Measurements from ENCODE around the gene SSNA1.

SSNA1 gene

DNA sequence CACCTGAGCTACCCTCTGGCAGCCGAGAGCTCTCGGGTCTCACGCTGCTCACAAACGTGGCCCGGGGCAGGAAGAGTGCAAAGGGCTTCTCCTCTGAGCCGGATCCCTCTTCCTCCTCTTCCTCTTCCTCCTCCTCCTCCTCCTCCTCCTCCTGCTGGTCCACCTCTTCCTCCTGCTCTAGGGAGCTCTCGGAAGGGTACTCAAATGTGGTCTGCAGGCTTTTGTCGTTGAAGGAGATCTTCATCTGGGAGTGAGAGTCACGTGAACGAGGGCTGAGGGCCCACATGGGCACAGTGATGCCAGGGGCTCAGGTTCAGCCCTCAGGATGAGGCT is 3.9 kb downstream of the SSNA1 start:
- H3K36me3 ChIP-seq (ENCODE audit: control insufficient read depth, insufficient read depth, low read length), result no peaks in the 10 kb centered on the region
- H3K4me3 ChIP-seq (ENCODE audit: low read depth, low read length), result no peak overlapping the region
- H3K27ac ChIP-seq, result no peak overlapping the region
- H3K4me2 ChIP-seq (ENCODE audit: low read length), result no peak overlapping the region
- TF ChIP-seq, protein P1, sequence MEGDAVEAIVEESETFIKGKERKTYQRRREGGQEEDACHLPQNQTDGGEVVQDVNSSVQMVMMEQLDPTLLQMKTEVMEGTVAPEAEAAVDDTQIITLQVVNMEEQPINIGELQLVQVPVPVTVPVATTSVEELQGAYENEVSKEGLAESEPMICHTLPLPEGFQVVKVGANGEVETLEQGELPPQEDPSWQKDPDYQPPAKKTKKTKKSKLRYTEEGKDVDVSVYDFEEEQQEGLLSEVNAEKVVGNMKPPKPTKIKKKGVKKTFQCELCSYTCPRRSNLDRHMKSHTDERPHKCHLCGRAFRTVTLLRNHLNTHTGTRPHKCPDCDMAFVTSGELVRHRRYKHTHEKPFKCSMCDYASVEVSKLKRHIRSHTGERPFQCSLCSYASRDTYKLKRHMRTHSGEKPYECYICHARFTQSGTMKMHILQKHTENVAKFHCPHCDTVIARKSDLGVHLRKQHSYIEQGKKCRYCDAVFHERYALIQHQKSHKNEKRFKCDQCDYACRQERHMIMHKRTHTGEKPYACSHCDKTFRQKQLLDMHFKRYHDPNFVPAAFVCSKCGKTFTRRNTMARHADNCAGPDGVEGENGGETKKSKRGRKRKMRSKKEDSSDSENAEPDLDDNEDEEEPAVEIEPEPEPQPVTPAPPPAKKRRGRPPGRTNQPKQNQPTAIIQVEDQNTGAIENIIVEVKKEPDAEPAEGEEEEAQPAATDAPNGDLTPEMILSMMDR (IDR thresholded peaks at IDR 0.05), result no peak
- H3K27me3 ChIP-seq (ENCODE audit: control insufficient read depth, insufficient read depth, low read length), result no peaks in the 10 kb centered on the region
- H3K79me2 ChIP-seq, result peaks cover 8% of the 10 kb centered on the region
- no peak overlapping the region for H2AFZ ChIP-seq
- H3K9ac ChIP-seq, result no peak overlapping the region
- H3K9me3 ChIP-seq (ENCODE audit: control insufficient read depth, low read length), result no peaks in the 10 kb centered on the region
- H3K4me1 ChIP-seq, result peaks cover 8% of the 10 kb centered on the region

GRCh38 chr9:137192859-137193258 is 4.4 kb downstream of the SSNA1 start:
- no peak overlapping the region for H2AFZ ChIP-seq
- no peak overlapping the region for H3K4me2 ChIP-seq (ENCODE audit: low read length)
- H3K9ac ChIP-seq, result no peak overlapping the region
- peaks cover 5% of the 10 kb centered on the region for H3K4me1 ChIP-seq
- H3K36me3 ChIP-seq (ENCODE audit: control insufficient read depth, insufficient read depth, low read length), result no peaks in the 10 kb centered on the region
- peaks cover 5% of the 10 kb centered on the region for H3K79me2 ChIP-seq
- TF ChIP-seq, protein P1 (IDR thresholded peaks at IDR 0.05), result no peak
- no peak overlapping the region for H3K4me3 ChIP-seq (ENCODE audit: low read depth, low read length)
- no peaks in the 10 kb centered on the region for H3K27me3 ChIP-seq (ENCODE audit: control insufficient read depth, insufficient read depth, low read length)
- no peaks in the 10 kb centered on the region for H3K9me3 ChIP-seq (ENCODE audit: control insufficient read depth, low read length)
- no peak overlapping the region for H3K27ac ChIP-seq

- Histone ChIP-seq H3K36me3 (ENCODE audit: control insufficient read depth, insufficient read depth, low read length) (no peaks in the 10 kb centered on the region), H3K4me2 (ENCODE audit: low read length) (no peak overlapping the region)
Measured at GRCh38 chr9:137193771-137194170, 5.3 kb downstream of the SSNA1 start.

DNA sequence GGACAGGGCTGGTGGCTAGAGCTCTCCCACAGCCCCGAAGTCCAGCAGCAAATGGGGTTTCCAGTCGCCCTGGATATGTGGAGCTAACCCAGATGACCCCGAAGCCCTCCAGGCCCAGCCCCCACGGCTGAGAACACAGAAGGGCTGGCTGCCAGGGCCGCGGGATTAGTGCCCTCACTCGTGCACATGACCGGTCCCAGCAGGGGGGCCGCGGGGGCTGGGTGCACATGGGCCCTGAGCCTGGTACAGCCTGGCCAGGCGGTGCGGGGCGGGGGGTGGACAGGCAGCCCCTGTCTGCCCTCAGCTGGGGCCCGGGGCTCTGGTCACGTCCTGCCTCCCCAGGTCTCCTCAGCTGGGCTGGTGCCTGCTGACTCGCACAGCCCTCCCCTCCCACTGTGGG is 5.9 kb downstream of the SSNA1 start:
- TF ChIP-seq, protein P1 (IDR thresholded peaks at IDR 0.05), result no peak
- H3K27ac ChIP-seq, result no peak overlapping the region
- no peaks in the 10 kb centered on the region for H3K36me3 ChIP-seq (ENCODE audit: control insufficient read depth, insufficient read depth, low read length)
- no peaks in the 10 kb centered on the region for H3K27me3 ChIP-seq (ENCODE audit: control insufficient read depth, insufficient read depth, low read length)
- no peak overlapping the region for H3K9ac ChIP-seq
- H3K4me1 ChIP-seq, result peaks cover 9% of the 10 kb centered on the region
- no peak overlapping the region for H2AFZ ChIP-seq
- H3K4me3 ChIP-seq (ENCODE audit: low read depth, low read length), result no peak overlapping the region
- H3K9me3 ChIP-seq (ENCODE audit: control insufficient read depth, low read length), result no peaks in the 10 kb centered on the region
- peaks cover 9% of the 10 kb centered on the region for H3K79me2 ChIP-seq
- H3K4me2 ChIP-seq (ENCODE audit: low read length), result no peak overlapping the region

More at GRCh38 chr9:137193771-137194170, 5.3 kb downstream of the SSNA1 start:
- H3K9me3 ChIP-seq (ENCODE audit: control insufficient read depth, low read length), result no peaks in the 10 kb centered on the region
- H3K4me3 ChIP-seq (ENCODE audit: low read depth, low read length), result no peak overlapping the region
- TF ChIP-seq, protein P1 (IDR thresholded peaks at IDR 0.05), result no peak
- H3K4me1 ChIP-seq, result peaks cover 5% of the 10 kb centered on the region
- H3K27me3 ChIP-seq (ENCODE audit: control insufficient read depth, insufficient read depth, low read length), result no peaks in the 10 kb centered on the region
- no peak overlapping the region for H3K9ac ChIP-seq
- no peak overlapping the region for H3K27ac ChIP-seq
- H2AFZ ChIP-seq, result no peak overlapping the region
- peaks cover 9% of the 10 kb centered on the region for H3K79me2 ChIP-seq

DNA sequence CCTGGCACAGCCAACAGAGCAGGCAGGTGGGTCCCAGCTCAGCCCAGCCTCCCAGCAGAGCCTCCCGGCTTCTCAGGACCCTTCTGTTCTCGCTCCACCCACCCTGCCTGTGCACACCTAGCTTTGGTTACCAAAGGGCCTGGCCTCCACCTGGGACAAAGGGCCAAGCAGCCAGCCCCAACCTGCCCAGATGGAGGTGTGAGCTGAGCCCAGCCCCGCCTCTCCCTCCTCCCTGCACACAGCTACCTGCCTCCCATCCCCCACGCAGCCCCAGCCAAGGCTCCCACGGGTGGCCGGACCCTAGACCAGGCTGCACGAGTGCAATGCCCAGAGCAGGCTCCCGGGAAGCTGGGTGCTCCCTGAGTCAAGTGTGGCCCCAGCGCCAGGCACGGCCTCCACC is 6.4 kb downstream of the SSNA1 start:
- TF ChIP-seq, protein P1 (IDR thresholded peaks at IDR 0.05), result no peak
- Histone ChIP-seq H3K4me2 (ENCODE audit: low read length) (no peak overlapping the region), H3K27me3 (ENCODE audit: control insufficient read depth, insufficient read depth, low read length) (no peaks in the 10 kb centered on the region), H3K4me3 (ENCODE audit: low read depth, low read length) (no peak overlapping the region), H3K9me3 (ENCODE audit: control insufficient read depth, low read length) (no peaks in the 10 kb centered on the region), H3K9ac (no peak overlapping the region), H3K27ac (no peak overlapping the region), H3K36me3 (ENCODE audit: control insufficient read depth, insufficient read depth, low read length) (no peaks in the 10 kb centered on the region), H2AFZ (no peak overlapping the region), H3K4me1 (peaks cover 4% of the 10 kb centered on the region), H3K79me2 (peaks cover 9% of the 10 kb centered on the region)
